Loucy (cell line): Measurements from ENCODE around the gene GRM7.

Experiments used
- CTCF ChIP-seq: fragments of 200-600 bp; sonication (generic); conservative IDR thresholded peaks from 2 replicates; pipeline ENCODE4 v1.5.1; 2014; ENCODE audit warnings: mild to moderate bottlenecking, antibody characterized with exemption, low read length
- EZH2phosphoT487 ChIP-seq: fragments of 200-600 bp; IDR thresholded peaks from 2 replicates; pipeline ENCODE4 v1.6.1; 2018; ENCODE audit warnings: antibody characterized with exemption, mild to moderate bottlenecking, moderate library complexity, borderline replicate concordance

GRCh38 chr3:7095116-7095515 lies 234.2 kb downstream of the GRM7 start:
- TF ChIP-seq CTCF: no peak
- TF ChIP-seq EZH2phosphoT487: no peak
